GM12878 (cell line): ENCODE results near the gene NECAB3. TPM values are rescaled to one million over a fixed set of nuclear protein-coding genes. Genes with fewer than 3 reads are reported as not detected.

Experiments
- ATAC-seq: fragments of 200-7000 bp; cut with Tn5 transposase; 3 replicates; pipeline ENCODE4 v1.9.1; 2020; ENCODE audit warnings: mild to moderate bottlenecking, moderate library complexity
- BruUV-seq: library from RNA; stranded (reverse); fragments of 400-500 nt; replicated peaks from 2 replicates; lab custom pipeline; 2021; lab: Mats Ljungman, UMichigan
- CTCF ChIA-PET: fragments of 300-600 bp; sonication (Branson Sonifier 250); formaldehyde crosslinking; extraction: SDS; loops from one replicate; lab custom pipeline; 2021; ENCODE audit warnings: inconsistent platforms; lab: Yijun Ruan, JAX
- POLR2A ChIA-PET: fragments of 350-600 bp; formaldehyde crosslinking; extraction: SDS; loops from one replicate; lab custom pipeline; 2021; ENCODE audit warnings: inconsistent platforms; lab: Charles Lee
- RAD21 ChIA-PET: fragments of 300-600 bp; sonication (Branson Sonifier 250); formaldehyde crosslinking; loops from one replicate; lab custom pipeline; 2023; ENCODE audit warnings: antibody characterized with exemption; ENCODE audit not compliant: unreplicated experiment; lab: Charles Lee
- SMC1A ChIA-PET: fragments of 300-600 bp; sonication (Branson Sonifier 250); formaldehyde crosslinking; loops from one replicate; lab custom pipeline; 2023; ENCODE audit not compliant: unreplicated experiment, uncharacterized antibody; lab: Charles Lee
- DNase-seq: peaks from one replicate; pipeline ENCODE4 v3.0.0-alpha.2; 2011; ENCODE audit warnings: low read depth, low spot score
- FAIRE-seq: peaks from 3 replicates; lab custom pipeline; 2011; peaks lifted over from hg19 to GRCh38; lab: Jason Lieb, UNC
- H2AFZ ChIP-seq: 2 replicates; pipeline ENCODE4 v1.6.0; 2011; ENCODE audit warnings: low read depth, low read length, control low read depth; ENCODE audit not compliant: control insufficient read depth
- H3K27ac ChIP-seq: 2 replicates; pipeline ENCODE4 v1.5.1; 2011; ENCODE audit warnings: control low read depth; ENCODE audit not compliant: control insufficient read depth, insufficient read depth
- H3K27me3 ChIP-seq, 2 experiments: replicated peaks in 1 of 2; 2 replicates each; pipeline versions ENCODE4 v1.6.0 to v1.6.1; 2011; ENCODE audit warnings: low read length in 1 of 2; ENCODE audit not compliant: control insufficient read depth in 2 of 2, insufficient read depth in 2 of 2
- H3K36me3 ChIP-seq, 2 experiments: 2 replicates each; pipeline ENCODE4 v1.5.1; 2011; ENCODE audit warnings: low read length in 1 of 2; ENCODE audit not compliant: control insufficient read depth in 2 of 2, insufficient read depth in 2 of 2
- H3K4me1 ChIP-seq: 2 replicates; pipeline ENCODE4 v1.6.1; 2011; ENCODE audit warnings: mild to moderate bottlenecking, low read length, moderate library complexity, mixed read lengths; ENCODE audit not compliant: control insufficient read depth, insufficient read depth
- H3K4me2 ChIP-seq: 2 replicates; pipeline ENCODE4 v1.6.0; 2011; ENCODE audit warnings: control low read depth; ENCODE audit not compliant: control insufficient read depth, insufficient read depth
- H3K4me3 ChIP-seq: fragments of 200-600 bp; sonication (generic); 2 replicates; pipeline ENCODE4 v1.5.1; 2016
- H3K79me2 ChIP-seq: 2 replicates; pipeline ENCODE4 v1.6.0; 2011; ENCODE audit warnings: low read length; ENCODE audit not compliant: control insufficient read depth, insufficient read depth
- H3K9ac ChIP-seq: 2 replicates; pipeline ENCODE4 v1.8.0; 2011; ENCODE audit warnings: low read length, control low read depth, mixed read lengths; ENCODE audit not compliant: control insufficient read depth, insufficient read depth
- H3K9me3 ChIP-seq: replicated peaks from 3 replicates; pipeline ENCODE4 v1.5.1; 2011; ENCODE audit warnings: mild to moderate bottlenecking, low read length; ENCODE audit not compliant: control insufficient read depth, insufficient read depth
- H4K20me1 ChIP-seq: 2 replicates; pipeline ENCODE4 v1.6.0; 2011; ENCODE audit not compliant: control insufficient read depth, insufficient read depth
- PAX5 ChIP-seq: IDR thresholded peaks from 2 replicates; pipeline ENCODE4 v1.6.1; 2011; ENCODE audit warnings: low read depth, low read length, borderline replicate concordance
- PML ChIP-seq: IDR thresholded peaks from 2 replicates; pipeline ENCODE4 v1.6.1; 2012; ENCODE audit warnings: low read length, inconsistent platforms
- ZNF274 ChIP-seq: IDR thresholded peaks from one replicate; pipeline ENCODE4 v1.8.0; 2011; ENCODE audit not compliant: insufficient read length, insufficient read depth
- WGBS: methylation state at CpG from one replicate; pipeline ENCODE4 v1.1.6; 2016; ENCODE audit warnings: low lambda C conversion rate; ENCODE audit not compliant: insufficient replicate concordance, insufficient coverage; ENCODE audit errors: missing lambda C conversion rate; 5-methylcytosine and 5-hydroxymethylcytosine counted together
- in situ Hi-C: fragments of 300-500 bp; cut with MboI; formaldehyde crosslinking; loops from 9 replicates; pipeline ENCODE4 v1.14.3; 2018; ENCODE audit warnings: mixed read lengths
- intact Hi-C: fragments of 100-400 bp; cut with micrococcal nuclease; formaldehyde crosslinking; loops from one replicate; pipeline ENCODE4 v1.14.2; 2022; ENCODE audit not compliant: unreplicated experiment
- polyA plus RNA-seq, 11 experiments: library from polyadenylated mRNA; depleted of rRNA in 4 of 11; unstranded in 6 of 11; stranded (reverse) in 5 of 11; fragments of >200 nt; fragmentation: Nextera tagmentation in 4 of 11; fragmentation: Illumina TruSeq in 1 of 11; extraction: Ambion mirVana in 4 of 11; extraction: Trizol in 1 of 11; gene quantifications; 1 replicate in 1 of 11; 2 replicates in 10 of 11; pipeline versions ENCODE4 v1.2.1 to v1.2.3, GENCODE V29; 2011 to 2016; ENCODE audit warnings: inconsistent platforms in 2 of 11, missing spikeins in 2 of 11, low read depth in 1 of 11
- total RNA-seq, 4 experiments: library from RNA; depleted of rRNA in 3 of 4; stranded (reverse); fragments of >200 nt in 3 of 4; fragmentation: Illumina TruSeq in 1 of 4; extraction: Trizol in 1 of 4; gene quantifications; 2 replicates each; pipeline versions ENCODE4 v1.2.1 to v1.2.3, GENCODE V29; 2013 to 2021
- TF ChIP-seq, protein P1 (sequence below): fragments of 450-650 bp; IDR thresholded peaks from 2 replicates; pipeline ENCODE4 v1.6.1; 2018; ENCODE audit warnings: borderline replicate concordance, mild to moderate bottlenecking; ENCODE audit not compliant: partially characterized antibody
- TF ChIP-seq, protein P2 (sequence below): IDR thresholded peaks from 2 replicates; pipeline ENCODE4 v1.6.1; 2012; ENCODE audit warnings: improper control_type of control experiment, low read depth, low read length; ENCODE audit not compliant: insufficient replicate concordance
- TF ChIP-seq, protein P3 (sequence below): fragments of 450-650 bp; formaldehyde crosslinking; IDR thresholded peaks from 2 replicates; pipeline ENCODE4 v1.4.0; 2020; ENCODE audit warnings: mild to moderate bottlenecking, moderate library complexity
- TF ChIP-seq, protein P4 (sequence below): fragments of 450-650 bp; IDR thresholded peaks from 2 replicates; pipeline ENCODE4 v1.6.1; 2017; ENCODE audit warnings: mild to moderate bottlenecking, moderate library complexity

Gene NECAB3
- total and polyA plus RNA-seq, 10 of the 15 experiments (the other 5 are each of a cell fraction or from before 2014, with no cell fraction given), result 0.21 to 17.0 (median 7.2) TPM

DNA sequence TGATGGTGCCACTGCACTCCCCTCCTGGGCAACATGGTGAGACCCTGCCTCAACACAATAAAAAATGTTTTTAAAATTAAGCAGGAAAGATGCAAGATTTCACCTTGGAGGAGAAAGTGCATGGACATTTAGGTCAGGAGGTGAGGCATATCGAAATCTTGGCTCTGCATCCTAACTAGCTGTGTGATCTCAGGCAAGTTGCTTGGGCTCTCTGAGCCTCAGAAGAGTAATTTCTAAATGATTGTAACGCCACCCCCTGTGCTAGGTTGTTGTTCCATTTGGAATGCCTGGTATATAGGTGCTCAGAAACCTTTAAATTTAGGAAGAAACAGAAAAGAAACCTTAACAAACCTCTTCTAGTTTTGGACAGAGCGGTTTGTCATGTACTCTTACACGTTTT lies 48.0 kb downstream of the NECAB3 start:
- H3K79me2 ChIP-seq, result no peaks in the 10 kb centered on the region
- CTCF ChIA-PET, result no interaction called here
- intact Hi-C loops (no loop called here), in situ Hi-C loops (no loop called here)
- no peak overlapping the region for H3K9ac ChIP-seq
- H3K27me3 ChIP-seq, result no peaks in the 10 kb centered on the region
- RAD21 ChIA-PET, result no interaction called here
- no peak overlapping the region for H3K4me3 ChIP-seq
- no peak for FAIRE-seq
- POLR2A ChIA-PET, result no interaction called here
- no peak for DNase-seq
- H3K4me1 ChIP-seq, result no peaks in the 10 kb centered on the region
- SMC1A ChIA-PET, result interaction anchor here (0.9 to 1.4 kb wide), 2 partner anchors 54 to 104 kb away, joined by 3 read pairs; no protein-coding TSS in a partner anchor
- no peak overlapping the region for H2AFZ ChIP-seq
- no peak overlapping the region for H3K27ac ChIP-seq
- ATAC-seq, result no peak
- WGBS, result 99% methylated on average over 4 of the region's 4 CpGs
- no peaks in the 10 kb centered on the region for H4K20me1 ChIP-seq
- H3K9me3 ChIP-seq, result no peaks in the 10 kb centered on the region
- peaks cover 3% of the 10 kb centered on the region in 2 experiments; a peak in 3 of 4 replicates for H3K36me3 ChIP-seq
- BruUV-seq, result no TSS peak
- no peak overlapping the region for H3K4me2 ChIP-seq
- TF ChIP-seq, protein P1, sequence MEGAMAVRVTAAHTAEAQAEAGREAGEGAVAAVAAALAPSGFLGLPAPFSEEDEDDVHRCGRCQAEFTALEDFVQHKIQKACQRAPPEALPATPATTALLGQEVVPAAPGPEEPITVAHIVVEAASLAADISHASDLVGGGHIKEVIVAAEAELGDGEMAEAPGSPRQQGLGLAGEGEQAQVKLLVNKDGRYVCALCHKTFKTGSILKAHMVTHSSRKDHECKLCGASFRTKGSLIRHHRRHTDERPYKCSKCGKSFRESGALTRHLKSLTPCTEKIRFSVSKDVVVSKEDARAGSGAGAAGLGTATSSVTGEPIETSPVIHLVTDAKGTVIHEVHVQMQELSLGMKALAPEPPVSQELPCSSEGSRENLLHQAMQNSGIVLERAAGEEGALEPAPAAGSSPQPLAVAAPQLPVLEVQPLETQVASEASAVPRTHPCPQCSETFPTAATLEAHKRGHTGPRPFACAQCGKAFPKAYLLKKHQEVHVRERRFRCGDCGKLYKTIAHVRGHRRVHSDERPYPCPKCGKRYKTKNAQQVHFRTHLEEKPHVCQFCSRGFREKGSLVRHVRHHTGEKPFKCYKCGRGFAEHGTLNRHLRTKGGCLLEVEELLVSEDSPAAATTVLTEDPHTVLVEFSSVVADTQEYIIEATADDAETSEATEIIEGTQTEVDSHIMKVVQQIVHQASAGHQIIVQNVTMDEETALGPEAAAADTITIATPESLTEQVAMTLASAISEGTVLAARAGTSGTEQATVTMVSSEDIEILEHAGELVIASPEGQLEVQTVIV, result no peak
- TF ChIP-seq, protein P2, sequence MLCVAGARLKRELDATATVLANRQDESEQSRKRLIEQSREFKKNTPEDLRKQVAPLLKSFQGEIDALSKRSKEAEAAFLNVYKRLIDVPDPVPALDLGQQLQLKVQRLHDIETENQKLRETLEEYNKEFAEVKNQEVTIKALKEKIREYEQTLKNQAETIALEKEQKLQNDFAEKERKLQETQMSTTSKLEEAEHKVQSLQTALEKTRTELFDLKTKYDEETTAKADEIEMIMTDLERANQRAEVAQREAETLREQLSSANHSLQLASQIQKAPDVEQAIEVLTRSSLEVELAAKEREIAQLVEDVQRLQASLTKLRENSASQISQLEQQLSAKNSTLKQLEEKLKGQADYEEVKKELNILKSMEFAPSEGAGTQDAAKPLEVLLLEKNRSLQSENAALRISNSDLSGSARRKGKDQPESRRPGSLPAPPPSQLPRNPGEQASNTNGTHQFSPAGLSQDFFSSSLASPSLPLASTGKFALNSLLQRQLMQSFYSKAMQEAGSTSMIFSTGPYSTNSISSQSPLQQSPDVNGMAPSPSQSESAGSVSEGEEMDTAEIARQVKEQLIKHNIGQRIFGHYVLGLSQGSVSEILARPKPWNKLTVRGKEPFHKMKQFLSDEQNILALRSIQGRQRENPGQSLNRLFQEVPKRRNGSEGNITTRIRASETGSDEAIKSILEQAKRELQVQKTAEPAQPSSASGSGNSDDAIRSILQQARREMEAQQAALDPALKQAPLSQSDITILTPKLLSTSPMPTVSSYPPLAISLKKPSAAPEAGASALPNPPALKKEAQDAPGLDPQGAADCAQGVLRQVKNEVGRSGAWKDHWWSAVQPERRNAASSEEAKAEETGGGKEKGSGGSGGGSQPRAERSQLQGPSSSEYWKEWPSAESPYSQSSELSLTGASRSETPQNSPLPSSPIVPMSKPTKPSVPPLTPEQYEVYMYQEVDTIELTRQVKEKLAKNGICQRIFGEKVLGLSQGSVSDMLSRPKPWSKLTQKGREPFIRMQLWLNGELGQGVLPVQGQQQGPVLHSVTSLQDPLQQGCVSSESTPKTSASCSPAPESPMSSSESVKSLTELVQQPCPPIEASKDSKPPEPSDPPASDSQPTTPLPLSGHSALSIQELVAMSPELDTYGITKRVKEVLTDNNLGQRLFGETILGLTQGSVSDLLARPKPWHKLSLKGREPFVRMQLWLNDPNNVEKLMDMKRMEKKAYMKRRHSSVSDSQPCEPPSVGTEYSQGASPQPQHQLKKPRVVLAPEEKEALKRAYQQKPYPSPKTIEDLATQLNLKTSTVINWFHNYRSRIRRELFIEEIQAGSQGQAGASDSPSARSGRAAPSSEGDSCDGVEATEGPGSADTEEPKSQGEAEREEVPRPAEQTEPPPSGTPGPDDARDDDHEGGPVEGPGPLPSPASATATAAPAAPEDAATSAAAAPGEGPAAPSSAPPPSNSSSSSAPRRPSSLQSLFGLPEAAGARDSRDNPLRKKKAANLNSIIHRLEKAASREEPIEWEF, result no peak
- no peak for TF ChIP-seq PAX5
- TF ChIP-seq, protein P3, sequence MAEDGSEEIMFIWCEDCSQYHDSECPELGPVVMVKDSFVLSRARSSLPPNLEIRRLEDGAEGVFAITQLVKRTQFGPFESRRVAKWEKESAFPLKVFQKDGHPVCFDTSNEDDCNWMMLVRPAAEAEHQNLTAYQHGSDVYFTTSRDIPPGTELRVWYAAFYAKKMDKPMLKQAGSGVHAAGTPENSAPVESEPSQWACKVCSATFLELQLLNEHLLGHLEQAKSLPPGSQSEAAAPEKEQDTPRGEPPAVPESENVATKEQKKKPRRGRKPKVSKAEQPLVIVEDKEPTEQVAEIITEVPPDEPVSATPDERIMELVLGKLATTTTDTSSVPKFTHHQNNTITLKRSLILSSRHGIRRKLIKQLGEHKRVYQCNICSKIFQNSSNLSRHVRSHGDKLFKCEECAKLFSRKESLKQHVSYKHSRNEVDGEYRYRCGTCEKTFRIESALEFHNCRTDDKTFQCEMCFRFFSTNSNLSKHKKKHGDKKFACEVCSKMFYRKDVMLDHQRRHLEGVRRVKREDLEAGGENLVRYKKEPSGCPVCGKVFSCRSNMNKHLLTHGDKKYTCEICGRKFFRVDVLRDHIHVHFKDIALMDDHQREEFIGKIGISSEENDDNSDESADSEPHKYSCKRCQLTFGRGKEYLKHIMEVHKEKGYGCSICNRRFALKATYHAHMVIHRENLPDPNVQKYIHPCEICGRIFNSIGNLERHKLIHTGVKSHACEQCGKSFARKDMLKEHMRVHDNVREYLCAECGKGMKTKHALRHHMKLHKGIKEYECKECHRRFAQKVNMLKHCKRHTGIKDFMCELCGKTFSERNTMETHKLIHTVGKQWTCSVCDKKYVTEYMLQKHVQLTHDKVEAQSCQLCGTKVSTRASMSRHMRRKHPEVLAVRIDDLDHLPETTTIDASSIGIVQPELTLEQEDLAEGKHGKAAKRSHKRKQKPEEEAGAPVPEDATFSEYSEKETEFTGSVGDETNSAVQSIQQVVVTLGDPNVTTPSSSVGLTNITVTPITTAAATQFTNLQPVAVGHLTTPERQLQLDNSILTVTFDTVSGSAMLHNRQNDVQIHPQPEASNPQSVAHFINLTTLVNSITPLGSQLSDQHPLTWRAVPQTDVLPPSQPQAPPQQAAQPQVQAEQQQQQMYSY (CRISPR knock-in tag), result no peak
- TF ChIP-seq ZNF274, result no peak
- TF ChIP-seq, protein P4, sequence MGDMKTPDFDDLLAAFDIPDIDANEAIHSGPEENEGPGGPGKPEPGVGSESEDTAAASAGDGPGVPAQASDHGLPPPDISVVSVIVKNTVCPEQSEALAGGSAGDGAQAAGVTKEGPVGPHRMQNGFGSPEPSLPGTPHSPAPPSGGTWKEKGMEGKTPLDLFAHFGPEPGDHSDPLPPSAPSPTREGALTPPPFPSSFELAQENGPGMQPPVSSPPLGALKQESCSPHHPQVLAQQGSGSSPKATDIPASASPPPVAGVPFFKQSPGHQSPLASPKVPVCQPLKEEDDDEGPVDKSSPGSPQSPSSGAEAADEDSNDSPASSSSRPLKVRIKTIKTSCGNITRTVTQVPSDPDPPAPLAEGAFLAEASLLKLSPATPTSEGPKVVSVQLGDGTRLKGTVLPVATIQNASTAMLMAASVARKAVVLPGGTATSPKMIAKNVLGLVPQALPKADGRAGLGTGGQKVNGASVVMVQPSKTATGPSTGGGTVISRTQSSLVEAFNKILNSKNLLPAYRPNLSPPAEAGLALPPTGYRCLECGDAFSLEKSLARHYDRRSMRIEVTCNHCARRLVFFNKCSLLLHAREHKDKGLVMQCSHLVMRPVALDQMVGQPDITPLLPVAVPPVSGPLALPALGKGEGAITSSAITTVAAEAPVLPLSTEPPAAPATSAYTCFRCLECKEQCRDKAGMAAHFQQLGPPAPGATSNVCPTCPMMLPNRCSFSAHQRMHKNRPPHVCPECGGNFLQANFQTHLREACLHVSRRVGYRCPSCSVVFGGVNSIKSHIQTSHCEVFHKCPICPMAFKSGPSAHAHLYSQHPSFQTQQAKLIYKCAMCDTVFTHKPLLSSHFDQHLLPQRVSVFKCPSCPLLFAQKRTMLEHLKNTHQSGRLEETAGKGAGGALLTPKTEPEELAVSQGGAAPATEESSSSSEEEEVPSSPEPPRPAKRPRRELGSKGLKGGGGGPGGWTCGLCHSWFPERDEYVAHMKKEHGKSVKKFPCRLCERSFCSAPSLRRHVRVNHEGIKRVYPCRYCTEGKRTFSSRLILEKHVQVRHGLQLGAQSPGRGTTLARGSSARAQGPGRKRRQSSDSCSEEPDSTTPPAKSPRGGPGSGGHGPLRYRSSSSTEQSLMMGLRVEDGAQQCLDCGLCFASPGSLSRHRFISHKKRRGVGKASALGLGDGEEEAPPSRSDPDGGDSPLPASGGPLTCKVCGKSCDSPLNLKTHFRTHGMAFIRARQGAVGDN, result no peak
- TF ChIP-seq PML, result no peak
